Epidermal melanocyte (primary cell): ENCODE data around the gene UTP11.
"Not testable (repeated sequence)": the region's sequence is repeated elsewhere in the genome, so short reads cannot be mapped to it uniquely, and the experiment has no call there.

Experiments
- DNase-seq: peaks from one replicate; pipeline ENCODE4 v3.0.0; 2011; ENCODE audit warnings: low spot score; ENCODE audit not compliant: insufficient read length

The UTP11 gene, protein sequence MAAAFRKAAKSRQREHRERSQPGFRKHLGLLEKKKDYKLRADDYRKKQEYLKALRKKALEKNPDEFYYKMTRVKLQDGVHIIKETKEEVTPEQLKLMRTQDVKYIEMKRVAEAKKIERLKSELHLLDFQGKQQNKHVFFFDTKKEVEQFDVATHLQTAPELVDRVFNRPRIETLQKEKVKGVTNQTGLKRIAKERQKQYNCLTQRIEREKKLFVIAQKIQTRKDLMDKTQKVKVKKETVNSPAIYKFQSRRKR

DNA sequence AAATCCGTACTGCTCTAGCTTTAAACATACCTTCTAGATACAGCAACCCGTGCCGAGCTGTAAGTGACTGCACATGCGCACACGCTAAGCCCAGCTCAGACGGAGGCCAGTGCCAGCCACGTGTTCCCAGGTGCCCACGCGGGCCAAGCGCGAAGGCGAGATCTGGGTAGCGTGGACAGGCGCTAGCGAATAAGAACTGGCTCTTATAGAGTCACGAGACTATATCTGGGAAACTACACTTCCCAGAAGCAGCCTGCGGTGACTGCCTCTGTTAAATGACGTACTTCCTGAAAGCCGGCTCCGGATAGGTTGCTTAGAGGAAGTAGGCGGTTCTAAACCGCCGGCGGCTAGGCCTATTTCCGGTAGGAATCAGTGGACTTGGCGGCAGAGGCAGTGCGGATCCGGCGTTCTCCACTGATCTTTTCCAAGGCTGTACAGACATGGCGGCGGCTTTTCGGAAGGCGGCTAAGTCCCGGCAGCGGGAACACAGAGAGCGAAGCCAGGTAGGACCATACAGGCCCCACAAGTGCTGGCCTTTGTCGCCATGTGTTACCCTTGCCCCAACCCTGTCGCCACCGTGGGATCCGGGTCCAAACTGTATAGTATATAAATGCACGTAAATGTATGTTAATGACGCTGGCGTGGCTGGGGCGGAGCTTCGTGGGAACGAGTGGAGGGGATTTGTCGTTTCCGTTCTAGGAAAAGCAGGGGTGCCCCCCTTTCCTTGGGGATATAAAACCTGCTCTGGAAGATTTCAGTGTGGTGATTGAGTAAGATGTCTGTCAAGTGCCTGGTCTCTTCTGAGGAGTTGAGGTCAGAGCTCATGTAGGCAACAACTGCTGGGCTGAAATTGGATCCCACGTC lies at the start of gene UTP11:
Gene UTP11, plus strand, starts transcription at position 372 of the 864 bp plus-strand sequence. Its CDS starts 69 bp downstream, at position 441.
- peak; percentile 95 for DNase-seq

GRCh38 chr1:37964106-37964505 lies 48.4 kb upstream of the UTP11 start:
- DNase-seq, result not testable (repeated sequence)

DNA sequence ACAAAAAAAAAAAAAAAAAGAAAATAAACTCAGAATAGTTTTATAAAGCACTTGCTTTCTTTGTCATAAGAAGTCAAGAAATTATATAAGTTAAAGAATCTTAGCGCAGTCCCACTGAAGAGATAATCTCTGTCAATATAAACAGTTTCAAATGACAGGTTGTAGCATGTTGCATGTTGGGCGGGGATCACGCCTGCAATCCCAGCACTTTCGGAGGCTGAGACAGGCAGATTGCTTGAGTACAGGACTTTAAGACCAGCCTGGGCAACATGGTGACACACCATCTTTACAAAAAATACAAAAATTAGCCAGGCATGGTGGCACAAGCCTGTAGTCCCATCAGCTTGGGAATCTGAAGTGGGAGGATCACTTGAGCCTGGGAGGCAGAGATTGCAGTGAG lies 47.2 kb upstream of the UTP11 start:
- no peak for DNase-seq

DNA sequence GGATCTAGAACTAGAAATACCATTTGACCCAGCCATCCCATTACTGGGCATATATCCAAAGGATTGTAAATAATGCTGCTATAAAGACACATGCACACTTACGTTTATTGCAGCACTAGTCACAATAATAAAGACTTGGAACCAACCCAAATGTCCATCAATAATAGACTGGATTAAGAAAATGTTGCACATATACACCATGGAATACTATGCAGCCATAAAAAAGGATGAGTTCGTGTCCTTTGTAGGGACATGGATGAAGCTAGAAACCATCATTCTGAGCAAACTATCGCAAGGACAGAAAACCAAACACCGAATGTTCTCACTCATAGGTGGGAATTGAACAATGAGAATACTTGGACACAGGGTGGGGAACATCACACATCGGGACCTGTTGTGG lies 38.9 kb upstream of the UTP11 start:
- DNase-seq, result not testable (repeated sequence)

DNA sequence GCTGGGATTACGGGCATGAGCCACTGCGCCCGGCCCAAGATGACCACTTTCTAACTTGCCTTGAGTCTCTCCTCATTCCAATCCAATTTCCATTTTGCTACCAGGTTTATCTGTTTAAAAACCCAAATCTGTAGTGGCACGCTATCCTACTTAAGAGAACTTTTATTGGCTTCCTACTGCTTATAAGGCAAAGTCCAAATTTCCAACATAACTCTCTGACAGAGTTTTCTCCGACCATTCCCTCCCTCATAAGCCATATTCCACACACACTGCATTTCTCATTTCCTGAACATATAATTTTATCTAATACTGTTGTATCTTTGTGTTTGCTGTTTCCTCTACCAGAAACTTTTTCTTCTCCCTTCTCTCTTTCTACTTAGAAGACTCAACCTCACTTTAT lies 38.0 kb upstream of the UTP11 start:
- DNase-seq, result no peak

DNA sequence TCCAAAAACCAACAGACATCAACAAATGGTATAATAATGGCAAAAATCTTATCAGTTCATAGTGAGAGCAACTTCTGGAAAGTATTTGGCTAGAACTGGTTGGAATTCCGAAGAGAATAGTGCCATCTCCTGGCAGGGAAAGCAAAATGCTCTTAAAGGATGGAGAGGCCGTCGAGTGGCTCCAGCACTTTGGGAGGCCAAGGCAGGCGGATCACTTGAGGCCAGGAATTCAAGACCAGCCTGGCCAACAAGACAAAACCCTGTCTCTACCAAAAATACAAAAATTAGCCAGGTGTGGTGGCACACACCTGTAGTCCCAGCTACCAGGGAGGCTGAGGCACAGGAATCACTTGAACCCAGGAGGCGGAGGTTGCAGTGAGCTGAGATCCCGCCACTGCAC lies 37.5 kb upstream of the UTP11 start:
- DNase-seq, result peak; percentile 47

- DNase-seq, result no peak
Observed at GRCh38 chr1:37978541-37978940, 34.0 kb upstream of the UTP11 start.

GRCh38 chr1:37983546-37983945 lies 29.0 kb upstream of the UTP11 start:
- DNase-seq, result no peak

DNA sequence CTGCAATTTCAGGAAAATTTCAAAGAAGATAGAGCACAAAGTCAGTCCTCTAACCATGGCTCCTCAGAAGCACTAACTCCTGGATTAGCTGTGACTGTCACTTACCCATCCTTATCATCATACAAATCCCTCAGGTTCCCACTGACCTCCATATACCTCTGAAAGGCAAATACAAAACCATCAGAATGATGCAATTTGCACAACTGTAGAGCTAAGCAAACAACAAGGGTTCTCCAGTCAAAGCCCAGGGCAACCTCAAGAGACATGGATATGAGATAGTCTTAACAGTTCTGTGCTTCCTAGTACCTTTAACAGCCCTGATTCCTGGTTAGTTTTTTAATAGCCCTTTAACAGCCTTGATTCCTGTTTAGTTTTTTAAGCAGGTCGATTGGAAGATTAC lies 24.9 kb upstream of the UTP11 start:
- DNase-seq, result no peak

DNA sequence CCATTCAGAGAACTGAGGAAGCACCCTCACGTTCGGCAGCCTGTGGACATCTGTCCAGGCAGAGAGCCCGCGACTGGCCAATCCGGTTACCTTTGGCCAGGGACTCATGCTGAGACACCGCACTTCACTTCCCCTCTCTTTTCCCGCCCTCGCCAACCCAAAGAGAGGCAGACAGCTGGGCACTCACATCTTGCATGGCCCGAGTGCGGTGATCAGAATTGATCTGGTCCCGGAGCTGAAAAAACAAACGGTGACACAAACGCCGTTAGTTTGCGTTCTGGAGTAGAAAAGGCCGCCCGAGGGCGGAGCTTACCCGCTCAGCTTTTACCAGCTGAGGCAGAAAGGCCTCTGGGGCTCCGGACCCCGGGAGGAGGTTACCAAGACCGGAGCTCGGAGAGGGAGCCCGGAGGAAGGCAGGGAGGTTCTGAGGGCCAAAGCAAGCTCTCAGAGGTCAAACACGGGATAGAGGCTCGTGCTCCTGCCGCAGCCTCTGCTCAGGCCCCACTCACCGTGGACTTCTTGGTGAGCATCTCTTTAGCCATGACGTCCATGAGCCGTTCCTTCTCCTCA lies 23.1 kb upstream of the UTP11 start:
- DNase-seq, result no peak

DNA sequence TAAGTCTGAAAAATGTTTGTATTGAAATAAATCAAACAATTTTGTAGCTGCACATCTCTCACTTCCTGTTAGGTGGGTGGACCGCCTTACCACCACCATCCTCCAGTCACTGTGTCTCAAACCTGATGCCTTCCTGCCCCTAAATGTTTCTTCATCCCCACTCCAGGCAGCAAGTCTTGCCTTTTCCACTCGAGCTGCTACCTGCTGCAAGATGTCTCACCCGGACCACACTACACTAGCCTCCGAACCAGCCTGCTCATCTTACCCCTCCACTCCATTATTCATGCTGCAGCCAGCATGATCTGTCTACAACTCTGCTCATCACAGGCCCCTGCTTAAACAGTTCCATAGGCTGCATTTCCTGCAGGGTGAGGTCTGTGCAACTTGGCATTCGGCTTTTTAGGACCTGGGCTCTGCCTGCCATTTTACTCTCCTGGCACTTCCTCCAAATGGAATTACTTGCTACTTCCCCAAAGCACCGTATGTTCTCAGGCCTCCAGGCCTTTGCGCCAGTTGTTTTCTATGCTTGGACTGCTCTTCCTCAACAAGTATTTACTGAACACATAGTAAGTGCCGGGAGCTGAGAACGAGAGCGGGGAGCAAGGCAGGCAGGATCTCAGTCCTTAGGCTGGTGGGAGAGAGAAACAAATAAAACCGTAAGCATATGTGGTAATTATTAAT lies 17.5 kb upstream of the UTP11 start:
- DNase-seq, result no peak

DNA sequence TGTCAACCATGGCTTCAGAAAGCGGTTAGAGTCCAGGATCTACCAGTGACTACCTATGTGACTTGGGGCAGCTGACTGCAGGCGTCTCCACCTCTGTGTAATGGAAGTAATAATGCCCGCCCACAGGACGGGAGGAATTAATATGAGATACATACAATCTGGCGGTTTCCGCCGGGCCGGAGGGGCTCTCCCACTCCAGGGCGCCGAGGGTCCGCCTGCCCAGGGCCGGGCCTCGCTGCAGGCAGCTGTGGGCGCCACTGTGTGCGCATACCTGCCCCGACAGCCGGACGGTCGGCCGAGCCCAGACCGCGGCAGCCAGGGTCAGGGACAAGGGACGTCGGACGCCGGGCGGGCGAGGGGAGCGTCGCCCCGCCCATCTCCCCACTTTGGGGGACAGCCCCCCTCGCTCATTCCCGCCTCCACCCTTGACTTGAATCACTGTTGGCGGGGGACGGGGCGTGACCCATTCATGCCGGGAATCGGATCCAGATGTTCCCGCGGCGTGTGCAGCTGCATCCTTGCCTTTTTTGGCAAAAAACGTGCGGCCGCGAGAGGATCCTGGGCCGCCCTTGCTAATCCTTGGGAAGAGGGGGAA lies 16.7 kb upstream of the UTP11 start:
- DNase-seq, result peak; percentile 58

GRCh38 chr1:37997256-37998088 lies 15.1 kb upstream of the UTP11 start:
- no peak for DNase-seq

- DNase-seq, result no peak
Observed at GRCh38 chr1:37998089-37998808, 14.3 kb upstream of the UTP11 start.

GRCh38 chr1:37998913-37999429 lies 13.6 kb upstream of the UTP11 start:
- DNase-seq, result no peak

- DNase-seq, result no peak
Observed at GRCh38 chr1:37999430-38000232, 12.9 kb upstream of the UTP11 start.

DNA sequence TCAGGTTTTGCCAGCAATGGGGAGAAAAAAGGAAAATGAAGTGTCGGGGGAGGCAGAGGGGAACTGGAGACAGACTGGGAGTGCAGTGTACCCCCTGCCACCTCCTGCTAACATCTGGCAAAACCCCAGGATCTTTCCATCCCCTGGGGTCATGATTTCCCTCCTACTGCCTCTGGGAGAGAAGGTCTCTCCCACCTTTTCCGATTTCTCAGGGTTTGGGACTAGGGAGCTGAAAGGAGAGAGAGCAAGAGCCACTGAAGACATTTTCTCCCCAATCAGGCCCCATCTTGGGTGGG lies 12.4 kb upstream of the UTP11 start:
- DNase-seq, result no peak

- DNase-seq, result peak; percentile 66
Observed at GRCh38 chr1:38000529-38001455, 11.7 kb upstream of the UTP11 start.
